A172 (cell line): Measurements from ENCODE around the gene CHRNA7. TPM values are rescaled to one million over a fixed set of nuclear protein-coding genes. Genes with fewer than 3 reads are reported as not detected.

ENCODE experiments used
- DNase-seq: peaks from one replicate; pipeline ENCODE4 v3.0.0-alpha.2; 2015; ENCODE audit warnings: low spot score
- total RNA-seq: library from RNA; depleted of rRNA; stranded (reverse); fragments of >200 nt; shearing (Covaris generic); gene quantifications from 2 replicates; pipeline ENCODE4 v1.2.3, GENCODE V29; 2014; rRNA removed

CHRNA7 gene
- total RNA-seq = 0.10 and 0.19 TPM in 2 replicates

GRCh38 chr15:32029862-32030781 lies at the start of gene CHRNA7:
TSS of gene CHRNA7 (plus strand) at chr15:32030515. CDS start at chr15:32030595, 80 bp downstream.
- DNase-seq = no peak

DNA sequence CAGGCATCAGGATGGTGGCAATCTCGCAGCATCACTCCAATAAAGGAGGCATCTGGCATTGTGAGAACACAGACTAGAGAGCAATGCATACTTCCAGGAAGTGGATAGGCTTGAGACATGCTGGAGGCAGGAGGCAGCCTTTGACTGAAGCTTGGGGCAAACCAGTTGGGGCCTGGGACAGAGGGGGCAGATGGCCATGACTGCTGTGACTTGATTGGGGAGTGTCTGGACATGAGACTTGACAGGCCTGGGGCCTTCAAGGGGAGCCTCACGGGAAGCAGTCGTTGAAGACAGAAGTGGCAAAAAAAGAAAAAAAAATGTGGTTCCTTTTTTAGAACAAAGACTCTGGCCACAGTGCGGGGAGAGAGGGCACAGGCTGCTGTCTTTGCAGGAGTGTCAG lies 44.7 kb upstream of the CHRNA7 start:
- no peak for DNase-seq

DNA sequence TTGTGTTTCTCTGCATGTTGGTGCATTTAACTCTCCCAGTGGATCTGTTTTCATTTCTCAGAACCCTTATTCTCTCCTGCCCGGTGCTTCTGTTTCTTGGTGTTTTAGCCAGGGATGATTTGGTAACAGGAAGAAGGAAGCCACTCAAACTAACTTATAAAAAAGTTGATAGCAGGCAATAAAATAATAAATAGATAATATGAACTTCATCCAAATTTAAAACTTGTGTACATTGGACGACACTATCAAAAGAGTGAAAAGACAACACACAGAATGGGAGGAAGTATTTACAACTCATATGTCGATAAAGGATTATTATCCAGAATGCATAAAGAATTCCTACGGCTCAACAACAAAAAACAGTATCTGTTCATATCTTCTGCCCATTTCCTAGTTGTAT lies 37.3 kb upstream of the CHRNA7 start:
- DNase-seq = no peak

DNA sequence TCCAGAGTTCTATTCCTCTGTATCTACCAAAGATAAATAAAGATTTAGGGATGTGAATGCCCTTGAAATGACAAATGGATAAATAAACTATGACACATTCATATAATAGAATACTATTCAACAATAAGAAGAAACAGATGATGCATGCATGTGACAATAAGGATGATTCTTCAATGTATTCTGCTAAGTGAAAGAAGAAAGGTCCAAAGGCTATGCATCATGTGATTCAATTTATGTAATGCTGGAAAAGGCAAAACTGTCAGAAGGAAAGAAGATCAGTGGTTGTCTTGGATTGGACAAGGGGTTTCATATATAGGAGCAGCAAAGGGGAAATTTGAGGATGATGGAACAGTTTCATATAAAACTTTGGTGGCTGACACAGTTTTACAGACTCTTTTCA lies 32.6 kb upstream of the CHRNA7 start:
- DNase-seq = no peak

DNA sequence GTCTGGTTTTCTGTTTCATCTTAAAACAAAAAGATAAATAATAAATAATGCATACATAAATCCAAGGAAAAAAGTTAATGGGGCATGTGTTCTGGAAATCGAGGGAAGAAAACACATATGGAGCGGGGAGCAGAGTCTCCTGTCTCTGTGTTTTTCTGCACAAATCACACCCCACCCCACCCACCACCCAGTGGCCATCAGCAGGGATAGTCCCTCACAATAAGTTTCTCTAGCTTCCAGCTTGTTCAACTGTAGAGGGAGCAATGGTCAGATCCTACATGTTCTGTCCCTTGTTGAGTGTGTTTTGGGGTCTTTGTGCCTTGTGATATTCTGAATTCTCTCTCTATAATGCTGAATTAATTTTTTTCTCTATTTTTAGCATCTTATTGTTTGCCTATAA lies 26.8 kb upstream of the CHRNA7 start:
- no peak for DNase-seq

GRCh38 chr15:32004249-32004648 lies 26.1 kb upstream of the CHRNA7 start:
- DNase-seq = no peak

DNA sequence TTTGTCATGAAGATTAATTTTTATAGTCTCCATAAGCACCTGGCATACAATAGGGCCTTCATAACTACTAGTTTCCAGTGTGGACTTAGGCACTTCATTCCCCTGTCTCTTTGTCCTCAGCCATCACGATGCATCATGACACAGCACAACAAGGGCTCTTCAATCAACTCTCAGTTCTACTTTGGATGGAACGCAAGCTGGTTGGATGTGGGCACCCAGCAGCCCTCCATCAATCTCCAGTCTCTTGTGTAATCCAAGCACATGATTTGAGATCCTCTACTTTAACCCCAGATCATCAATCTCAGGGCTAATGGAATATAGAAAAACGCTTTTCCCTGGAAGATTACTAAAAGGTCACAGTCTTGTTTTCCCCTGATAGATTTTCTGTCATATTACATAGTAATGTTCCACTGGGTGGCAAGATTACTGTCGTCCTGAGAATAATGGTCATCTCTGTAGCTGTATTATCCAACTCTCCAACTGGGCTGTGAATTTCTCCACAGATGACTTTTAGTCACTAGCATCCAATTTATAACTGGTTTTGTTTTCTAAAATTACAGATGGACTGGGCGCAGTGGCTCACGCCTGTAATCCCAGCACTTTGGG lies 22.9 kb upstream of the CHRNA7 start:
- DNase-seq = no peak

- DNase-seq = no peak
Observed at GRCh38 chr15:32014953-32015352, 15.4 kb upstream of the CHRNA7 start.

DNA sequence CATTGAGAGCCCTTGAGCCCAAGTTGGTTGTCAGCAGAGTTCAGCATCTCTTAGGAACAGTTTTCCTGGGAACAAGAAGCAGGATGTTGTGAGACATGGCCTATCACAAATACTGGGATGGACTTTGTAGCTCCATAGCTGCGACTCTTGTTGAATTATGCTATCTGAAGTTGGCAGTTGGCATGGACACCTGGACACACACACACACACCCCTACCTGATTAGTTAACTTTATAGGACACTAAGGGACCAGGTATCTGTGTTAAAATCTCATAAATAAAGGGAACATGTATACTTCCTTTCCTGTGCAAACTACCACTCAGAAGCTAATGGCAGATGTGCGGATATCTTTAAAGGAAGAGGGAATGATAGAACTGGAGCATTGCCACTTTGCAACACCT lies 10.2 kb upstream of the CHRNA7 start:
- DNase-seq = no peak

GRCh38 chr15:32028921-32029320 lies 1.4 kb upstream of the CHRNA7 start:
- DNase-seq = no peak

- no peak for DNase-seq
Observed at GRCh38 chr15:32029409-32029861, 880 bp upstream of the CHRNA7 start.

DNA sequence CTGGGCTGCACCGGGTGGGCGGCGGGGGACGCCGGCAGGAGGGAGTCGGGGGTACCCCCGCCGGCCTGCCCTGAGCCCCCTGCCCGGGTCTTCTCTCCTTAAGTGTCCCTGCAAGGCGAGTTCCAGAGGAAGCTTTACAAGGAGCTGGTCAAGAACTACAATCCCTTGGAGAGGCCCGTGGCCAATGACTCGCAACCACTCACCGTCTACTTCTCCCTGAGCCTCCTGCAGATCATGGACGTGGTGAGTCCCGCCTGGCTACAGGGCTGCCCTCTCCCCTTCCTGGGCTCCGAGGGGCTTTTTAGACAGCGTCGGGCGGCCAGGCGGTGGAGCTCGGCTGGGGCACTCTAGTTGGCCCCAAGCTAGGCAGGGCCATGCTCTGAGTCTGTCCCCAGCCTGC lies 480 bp downstream of the CHRNA7 start:
- DNase-seq = peak; percentile 3

DNA sequence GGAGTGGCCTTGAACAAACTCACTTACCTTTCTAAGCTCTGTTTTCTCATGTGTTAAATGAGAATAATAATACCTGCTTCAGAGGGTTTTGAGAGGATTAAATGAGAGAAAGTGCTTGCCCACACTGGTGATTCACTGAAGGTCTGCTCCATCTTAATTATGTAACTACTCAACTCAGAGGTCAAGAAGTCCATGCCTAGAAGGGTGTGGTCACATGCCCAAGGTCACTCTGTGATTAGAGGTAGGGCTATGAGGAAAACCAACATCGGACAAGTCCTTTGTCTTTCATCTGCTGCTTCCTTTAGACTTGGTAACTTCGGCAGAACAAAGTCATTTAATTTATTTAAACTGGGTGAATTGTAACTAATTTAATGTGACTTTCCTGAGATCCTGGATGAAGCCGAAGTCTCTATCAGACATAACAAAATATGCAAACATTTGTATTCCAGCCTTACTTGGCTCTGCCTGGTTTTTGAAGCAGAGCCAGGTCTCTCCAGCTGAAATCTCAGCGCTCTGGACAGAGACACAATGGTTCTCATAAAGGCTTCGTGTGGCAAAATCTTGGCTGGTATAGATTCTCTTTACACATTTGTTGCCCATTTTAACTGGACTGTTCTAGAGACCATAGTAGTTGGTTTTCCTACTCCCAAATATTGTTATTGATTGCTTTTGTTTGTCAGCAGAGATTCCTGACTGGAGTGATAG lies 3.0 kb downstream of the CHRNA7 start:
- DNase-seq = no peak

- DNase-seq = no peak
Observed at GRCh38 chr15:32034106-32034505, 3.8 kb downstream of the CHRNA7 start.

DNA sequence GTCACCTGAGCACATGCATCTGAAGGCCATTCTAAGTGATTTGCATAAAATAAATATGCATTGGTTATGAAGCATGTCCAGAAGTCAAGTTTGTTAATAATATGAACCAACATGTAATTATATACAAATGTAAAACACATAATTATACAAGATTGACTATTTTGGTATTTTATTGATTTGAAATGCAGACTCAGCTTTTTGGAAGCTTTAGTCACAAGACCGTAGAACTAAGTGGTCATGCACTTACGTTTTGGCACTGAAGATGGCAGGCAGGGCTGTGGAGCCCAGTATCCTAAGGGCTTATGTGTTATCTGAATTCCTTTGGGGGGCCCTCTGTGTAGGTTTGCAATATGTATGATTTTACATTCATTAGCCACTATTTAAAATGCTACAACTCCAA lies 5.0 kb downstream of the CHRNA7 start:
- no peak for DNase-seq

GRCh38 chr15:32036971-32037370 lies 6.7 kb downstream of the CHRNA7 start:
- no peak for DNase-seq

- no peak for DNase-seq
Observed at GRCh38 chr15:32041294-32041693, 11.0 kb downstream of the CHRNA7 start.

DNA sequence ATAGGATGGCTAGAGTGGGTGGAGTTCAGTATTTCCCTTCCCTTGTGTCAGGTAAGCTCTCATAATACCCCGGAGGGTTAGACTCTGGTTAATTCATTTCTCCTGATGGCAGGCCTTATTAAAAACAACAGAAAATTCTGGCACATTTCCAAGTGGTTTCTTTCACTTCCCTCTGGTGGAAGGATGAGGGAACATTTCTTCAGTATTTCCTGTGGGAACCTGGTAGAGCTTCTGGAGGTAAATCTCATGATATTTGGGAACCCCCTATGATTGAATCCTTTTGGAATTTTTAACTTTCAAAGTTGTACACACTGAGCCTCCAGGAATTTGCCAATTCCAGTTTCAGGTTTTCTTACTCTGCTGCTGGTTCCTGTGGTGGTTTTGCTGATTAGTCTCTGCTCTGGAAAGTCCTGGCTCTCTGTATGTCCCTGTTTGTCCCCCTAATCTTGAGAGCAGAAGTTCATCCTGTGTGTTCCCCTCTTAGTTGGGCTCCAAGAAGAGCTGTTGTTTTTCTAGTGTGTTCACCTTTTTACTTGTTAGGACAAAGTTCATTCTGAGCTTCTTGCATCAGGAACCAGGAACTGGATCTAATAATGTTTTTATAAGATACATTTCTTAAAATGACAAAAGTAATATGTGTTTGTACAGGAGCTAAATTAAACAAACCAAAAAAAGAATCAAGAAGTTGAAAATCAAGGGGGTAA lies 12.1 kb downstream of the CHRNA7 start:
- no peak for DNase-seq

- DNase-seq = no peak
Observed at GRCh38 chr15:32053719-32054118, 23.4 kb downstream of the CHRNA7 start.

DNA sequence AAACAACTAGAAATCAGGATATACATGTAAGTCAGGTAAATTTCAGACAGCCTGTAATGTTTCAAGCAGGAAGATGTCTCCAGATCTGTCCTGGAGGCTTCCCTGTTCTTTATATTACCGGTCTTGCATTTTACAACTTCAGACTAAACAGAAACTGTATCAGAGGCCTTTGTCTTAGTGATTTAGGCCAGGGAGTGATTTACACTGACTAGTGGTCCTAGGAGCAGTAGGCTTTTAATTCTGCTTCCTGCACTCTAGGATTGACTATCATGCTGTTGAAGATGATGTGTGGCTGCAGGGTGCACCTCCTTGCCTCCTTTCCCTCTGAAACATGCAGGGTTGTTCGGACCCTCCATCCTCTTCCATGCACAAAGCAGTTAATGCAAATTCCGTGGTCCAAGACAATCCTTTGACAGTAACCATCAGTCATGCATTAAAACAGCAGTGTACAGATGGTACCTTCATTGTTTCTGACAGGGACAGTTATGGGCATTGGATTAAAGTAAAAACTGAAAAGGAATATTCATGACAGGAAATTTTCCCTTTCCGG lies 27.6 kb downstream of the CHRNA7 start:
- no peak for DNase-seq

GRCh38 chr15:32060706-32061105 lies 30.4 kb downstream of the CHRNA7 start:
- DNase-seq = no peak

DNA sequence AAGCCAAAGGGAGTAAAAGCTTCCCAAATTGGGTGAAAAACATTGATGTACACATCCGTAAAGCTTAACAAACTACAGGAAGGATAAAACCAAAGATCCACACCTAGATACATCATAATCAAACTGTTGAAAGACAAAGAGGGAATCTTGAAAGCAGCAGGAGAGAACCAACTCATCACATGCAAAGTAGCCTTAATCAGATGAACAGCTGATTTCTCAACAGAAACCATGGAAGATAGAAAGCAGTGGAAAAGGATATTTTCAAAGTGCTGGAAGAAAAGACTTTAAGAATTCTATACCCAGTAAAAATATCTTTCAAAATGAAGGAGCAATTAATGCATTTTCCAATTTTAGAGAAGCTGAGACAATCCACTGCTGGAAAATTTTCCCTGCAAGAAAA lies 36.8 kb downstream of the CHRNA7 start:
- DNase-seq = no peak
